Retinal pigment epithelial cell (primary cell): ENCODE results near the gene ELL3.
A peak's percentile ranks its signal among the peaks of the same experiment; 100 is the strongest.

ENCODE experiments used
- DNase-seq: peaks from one replicate; pipeline ENCODE4 v3.0.0-alpha.2; 2010; ENCODE audit warnings: low read depth
- H3K4me3 ChIP-seq: 2 replicates; pipeline ENCODE4 v1.5.1; 2011; ENCODE audit warnings: mild to moderate bottlenecking, low read length, control low read depth, moderate library complexity
- TF ChIP-seq, protein P1 (sequence below): conservative IDR thresholded peaks from 2 replicates; pipeline ENCODE4 v1.5.1; 2011; ENCODE audit warnings: low read depth, low read length, control low read depth, inconsistent platforms

The ELL3 gene

DNA sequence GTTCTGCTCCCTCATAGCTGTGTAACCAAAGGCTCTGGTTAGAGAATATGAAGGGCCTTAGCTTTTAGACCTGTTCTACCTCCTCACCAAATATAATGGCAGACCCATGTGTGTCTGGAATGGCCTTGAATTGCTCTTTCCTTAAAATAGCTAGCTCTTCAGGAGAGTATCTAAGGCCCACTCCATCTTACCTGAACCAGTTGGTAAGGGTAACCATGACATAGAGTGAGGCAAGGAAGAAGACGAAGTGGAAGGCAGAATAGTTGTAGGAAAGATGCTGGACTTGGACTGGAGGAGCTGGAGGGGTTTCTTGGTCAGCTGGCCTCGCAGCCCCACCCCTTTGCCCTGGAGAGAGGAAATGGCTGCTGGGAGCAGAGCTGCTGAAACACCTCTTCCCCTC, 18.4 kb upstream of the ELL3 start:
- DNase-seq: no peak
- TF ChIP-seq, protein P1, sequence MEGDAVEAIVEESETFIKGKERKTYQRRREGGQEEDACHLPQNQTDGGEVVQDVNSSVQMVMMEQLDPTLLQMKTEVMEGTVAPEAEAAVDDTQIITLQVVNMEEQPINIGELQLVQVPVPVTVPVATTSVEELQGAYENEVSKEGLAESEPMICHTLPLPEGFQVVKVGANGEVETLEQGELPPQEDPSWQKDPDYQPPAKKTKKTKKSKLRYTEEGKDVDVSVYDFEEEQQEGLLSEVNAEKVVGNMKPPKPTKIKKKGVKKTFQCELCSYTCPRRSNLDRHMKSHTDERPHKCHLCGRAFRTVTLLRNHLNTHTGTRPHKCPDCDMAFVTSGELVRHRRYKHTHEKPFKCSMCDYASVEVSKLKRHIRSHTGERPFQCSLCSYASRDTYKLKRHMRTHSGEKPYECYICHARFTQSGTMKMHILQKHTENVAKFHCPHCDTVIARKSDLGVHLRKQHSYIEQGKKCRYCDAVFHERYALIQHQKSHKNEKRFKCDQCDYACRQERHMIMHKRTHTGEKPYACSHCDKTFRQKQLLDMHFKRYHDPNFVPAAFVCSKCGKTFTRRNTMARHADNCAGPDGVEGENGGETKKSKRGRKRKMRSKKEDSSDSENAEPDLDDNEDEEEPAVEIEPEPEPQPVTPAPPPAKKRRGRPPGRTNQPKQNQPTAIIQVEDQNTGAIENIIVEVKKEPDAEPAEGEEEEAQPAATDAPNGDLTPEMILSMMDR: no peak

GRCh38 chr15:43794269-43795037, 17.7 kb upstream of the ELL3 start:
- DNase-seq: peak; percentile 22
- peak overlapping the region; percentile 99 for H3K4me3 ChIP-seq
- TF ChIP-seq, protein P1: no peak

More for the DNA sequence above, 18.4 kb upstream of the ELL3 start:
- no peak overlapping the region for H3K4me3 ChIP-seq

DNA sequence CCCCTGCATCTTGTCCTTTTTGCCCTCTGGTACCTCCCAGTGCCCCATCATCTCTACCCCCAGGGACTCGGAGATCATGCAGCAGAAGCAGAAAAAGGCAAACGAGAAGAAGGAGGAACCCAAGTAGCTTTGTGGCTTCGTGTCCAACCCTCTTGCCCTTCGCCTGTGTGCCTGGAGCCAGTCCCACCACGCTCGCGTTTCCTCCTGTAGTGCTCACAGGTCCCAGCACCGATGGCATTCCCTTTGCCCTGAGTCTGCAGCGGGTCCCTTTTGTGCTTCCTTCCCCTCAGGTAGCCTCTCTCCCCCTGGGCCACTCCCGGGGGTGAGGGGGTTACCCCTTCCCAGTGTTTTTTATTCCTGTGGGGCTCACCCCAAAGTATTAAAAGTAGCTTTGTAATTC, 16.9 kb upstream of the ELL3 start:
- peak overlapping the region; percentile 99 for H3K4me3 ChIP-seq
- TF ChIP-seq, protein P1: no peak
- DNase-seq: no peak

- peak overlapping the region; percentile 99 for H3K4me3 ChIP-seq
- TF ChIP-seq, protein P1: no peak
- no peak for DNase-seq
Measured at GRCh38 chr15:43792761-43793476, 16.2 kb upstream of the ELL3 start.

GRCh38 chr15:43791993-43792760, 15.4 kb upstream of the ELL3 start, which contains the start of gene SERF2:
Gene SERF2 (plus strand): TSS chr15:43792320. CDS start chr15:43792377, 57 bp downstream.
- peak; percentile 98 for DNase-seq
- peak within 1 kb of the TSS; percentile 99 for H3K4me3 ChIP-seq
- TF ChIP-seq, protein P1: no peak

GRCh38 chr15:43789409-43789808, 12.6 kb upstream of the ELL3 start:
- no peak overlapping the region for H3K4me3 ChIP-seq
- TF ChIP-seq, protein P1: no peak
- DNase-seq: no peak
